T-helper 2 cell treated with Interferon-gamma antibody and Interleukin-4, amounts not matched to agents 100 ng/mL and 5 ng/mL, for 36 hours (primary cell): Measurements from ENCODE around the gene KLF3. TPM values are rescaled to one million over a fixed set of nuclear protein-coding genes. Genes with fewer than 3 reads are reported as not detected.
"Not testable (repeated sequence)": the region's sequence is repeated elsewhere in the genome, so short reads cannot be mapped to it uniquely, and the experiment has no call there.

Source experiments
- intact Hi-C: fragments of 100-400 bp; cut with micrococcal nuclease; formaldehyde crosslinking; loops from one replicate; pipeline ENCODE4 v1.15.1; 2023
- total RNA-seq: library from RNA; stranded (reverse); gene quantifications from 2 replicates; pipeline ENCODE4 v1.2.3, GENCODE V29; 2022

Gene KLF3
- 15.5 and 17.0 TPM in 2 replicates for total RNA-seq

DNA sequence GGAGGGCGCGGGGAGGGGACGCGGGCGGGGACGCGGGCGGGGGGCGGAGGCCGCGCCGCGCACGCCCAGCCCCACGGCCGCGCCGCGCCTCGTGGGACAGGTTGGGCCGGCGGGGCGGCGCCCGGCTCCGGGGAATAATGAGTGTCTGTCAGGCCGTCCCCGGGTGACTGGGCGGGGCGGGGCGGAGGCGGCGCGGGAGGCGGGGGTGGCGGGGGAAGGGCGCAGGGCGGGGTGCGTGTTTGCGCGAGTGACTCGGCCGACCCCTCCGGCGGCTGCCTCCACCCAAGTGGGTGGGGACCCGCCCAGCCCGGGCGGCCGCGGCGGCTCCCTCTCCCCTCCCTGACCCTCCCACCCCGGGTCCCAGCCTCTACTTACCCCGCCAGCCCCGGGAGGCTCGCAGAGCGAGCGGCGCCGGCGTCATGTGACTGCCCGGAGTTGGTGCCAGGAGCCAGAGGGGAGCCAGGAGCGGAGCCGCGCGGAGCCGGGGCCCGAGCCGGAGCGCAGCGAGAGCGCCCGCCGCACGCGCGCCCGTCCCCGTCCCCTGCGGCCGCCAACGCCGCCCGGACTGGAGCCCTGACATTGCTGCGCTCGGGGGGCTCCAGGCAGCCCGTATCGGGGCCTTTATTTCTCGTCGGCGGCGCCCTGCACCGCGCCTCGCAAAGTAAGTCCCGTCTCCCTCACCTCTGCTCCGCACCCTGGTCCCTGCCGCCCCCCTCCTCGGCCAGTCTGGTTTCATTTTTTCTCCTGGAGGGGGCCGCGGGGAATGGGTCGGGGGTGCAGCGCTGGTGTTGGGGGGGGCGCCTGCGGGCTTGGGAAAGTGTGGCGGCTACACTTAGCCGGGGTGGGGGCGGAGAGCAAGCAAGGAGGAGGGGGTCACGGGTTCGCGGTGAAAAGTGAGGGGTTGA is at the start of gene KLF3:
Gene KLF3 (plus strand): TSS at position 399 of the 905 bp plus-strand sequence. CDS start 16,427 bp downstream, outside the sequence.
- intact Hi-C loops, result loop anchor here (1.0 to 5.0 kb wide), 3 partner anchors 11 to 977 kb away; partner anchors contain the start of gene RELL1

DNA sequence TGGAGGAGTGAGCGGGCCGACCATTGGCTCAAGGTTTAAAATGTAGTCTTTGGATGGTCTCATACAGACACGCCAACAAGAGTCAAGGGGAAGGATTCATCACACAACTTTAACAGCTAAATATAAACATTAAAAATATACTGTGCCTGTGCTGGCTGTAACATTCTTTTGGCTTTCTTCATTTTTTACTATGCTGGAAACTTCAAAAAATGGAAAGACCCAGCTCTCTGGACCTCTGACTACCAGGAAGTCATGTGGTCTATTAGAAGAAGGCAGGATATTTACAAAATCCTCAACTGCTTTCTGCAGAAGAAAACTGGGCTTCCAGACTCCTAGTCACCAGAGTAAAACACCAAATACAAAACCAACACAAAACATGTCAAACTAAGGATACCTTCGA is 49.8 kb upstream of the KLF3 start:
- intact Hi-C loops, result no loop called here

DNA sequence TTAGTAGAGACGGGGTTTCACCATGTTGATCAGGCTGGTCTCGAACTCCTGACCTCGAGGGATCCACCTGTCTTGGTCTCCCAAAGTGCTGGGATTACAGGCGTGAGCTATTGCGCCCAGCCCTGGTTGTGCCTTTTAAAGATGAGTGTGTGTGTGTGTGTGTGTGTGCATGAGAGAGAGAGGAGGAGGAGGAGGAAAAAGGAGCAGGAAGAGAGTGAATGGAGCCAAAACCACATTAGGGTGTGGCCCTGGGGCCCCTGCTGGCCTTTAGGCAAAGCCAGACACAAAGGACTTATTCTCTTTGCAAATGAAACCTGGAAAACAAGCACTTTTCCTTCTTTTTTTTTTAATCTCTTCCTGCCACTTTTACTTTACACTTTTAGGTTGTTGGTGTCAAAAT is 48.2 kb upstream of the KLF3 start:
- intact Hi-C loops, result no loop called here

- intact Hi-C loops, result no loop called here
These were observed 45.5 kb upstream of the KLF3 start for GRCh38 chr4:38618505-38618904.

DNA sequence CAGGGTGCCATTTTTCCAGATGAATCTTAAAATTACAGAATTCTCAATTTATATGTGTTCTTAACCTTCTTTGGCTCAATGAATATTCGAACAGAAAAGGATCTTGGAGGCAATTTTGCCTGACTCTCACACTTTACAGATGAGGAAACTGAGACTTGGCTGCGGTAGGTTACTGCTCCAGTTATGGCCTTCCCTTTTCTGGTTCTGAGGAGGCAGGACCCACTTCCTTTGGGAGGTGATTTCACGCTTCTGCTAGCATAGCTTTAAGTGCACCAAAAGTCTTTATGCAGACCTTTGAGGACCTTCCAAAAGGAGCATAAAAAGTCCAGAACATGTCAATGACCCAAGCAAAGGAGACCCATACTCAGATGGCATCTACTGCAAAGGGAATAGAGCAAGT is 44.7 kb upstream of the KLF3 start:
- intact Hi-C loops, result no loop called here

- intact Hi-C loops, result no loop called here
These were observed 43.9 kb upstream of the KLF3 start for GRCh38 chr4:38620065-38620464.

DNA sequence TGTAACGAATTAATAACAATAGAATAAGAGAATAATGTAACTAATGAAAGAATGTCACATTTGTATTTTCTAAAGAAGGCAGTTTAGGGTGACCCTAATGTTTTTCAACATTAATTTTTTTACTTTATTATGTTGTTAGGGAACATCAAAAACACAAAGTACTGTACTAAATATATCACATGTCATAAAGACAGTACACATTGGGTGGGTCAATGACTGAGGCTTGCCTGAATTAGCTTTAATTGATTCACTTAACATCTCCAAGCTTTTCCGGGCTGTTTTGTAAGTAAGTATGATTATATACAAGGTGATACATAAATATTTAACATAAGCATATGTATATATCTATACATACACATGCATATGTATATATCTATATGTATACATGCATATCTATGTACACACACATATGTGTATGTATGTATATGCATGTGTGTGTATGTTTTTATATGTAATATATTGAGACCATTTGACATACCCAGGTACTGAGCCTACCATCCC is 43.4 kb upstream of the KLF3 start:
- intact Hi-C loops, result no loop called here

GRCh38 chr4:38621028-38621684 is 42.8 kb upstream of the KLF3 start:
- intact Hi-C loops, result no loop called here

- intact Hi-C loops, result no loop called here
These were observed 42.2 kb upstream of the KLF3 start for GRCh38 chr4:38621831-38622230.

- intact Hi-C loops, result not testable (repeated sequence)
These were observed 41.7 kb upstream of the KLF3 start for GRCh38 chr4:38622340-38622739.

DNA sequence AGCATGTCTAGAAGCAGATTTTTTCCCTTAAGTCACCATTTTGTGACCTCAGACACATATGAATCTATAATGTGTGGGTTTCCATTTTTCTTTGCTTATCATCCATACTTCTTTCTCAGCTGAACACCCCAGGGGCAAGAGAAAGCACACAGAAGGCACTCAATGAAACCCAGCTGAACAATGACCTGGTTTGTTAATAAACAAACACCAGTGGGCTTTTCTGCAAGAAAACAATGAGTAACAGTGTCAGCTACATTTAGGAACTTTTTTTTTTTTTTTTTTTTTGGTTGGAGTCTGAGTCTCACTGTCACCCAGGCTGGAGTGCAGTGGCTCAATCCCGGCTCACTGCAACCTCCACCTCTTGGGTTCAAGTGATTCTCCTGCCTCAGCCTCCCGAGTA is 40.7 kb upstream of the KLF3 start:
- intact Hi-C loops, result no loop called here

DNA sequence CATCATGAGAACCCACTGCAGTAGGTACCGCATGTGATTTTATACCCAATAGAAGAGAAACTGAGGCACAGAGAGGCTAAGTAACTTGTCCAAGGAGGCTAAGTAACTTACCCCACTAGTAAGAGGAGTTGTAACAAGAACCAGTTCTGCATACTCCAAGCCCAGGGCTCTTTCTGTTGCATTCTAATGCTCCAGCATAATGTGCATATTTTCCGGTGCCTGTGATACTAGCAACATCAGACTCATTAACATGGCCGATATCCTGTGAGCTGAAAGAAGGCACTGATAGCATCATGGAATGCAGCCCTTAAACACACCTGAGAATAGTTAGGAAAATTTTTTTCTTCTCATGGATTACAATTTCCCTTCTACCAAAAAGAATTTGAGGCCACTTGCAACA is 39.7 kb upstream of the KLF3 start:
- intact Hi-C loops, result no loop called here

- intact Hi-C loops, result no loop called here
These were observed 38.5 kb upstream of the KLF3 start for GRCh38 chr4:38625508-38625907.

DNA sequence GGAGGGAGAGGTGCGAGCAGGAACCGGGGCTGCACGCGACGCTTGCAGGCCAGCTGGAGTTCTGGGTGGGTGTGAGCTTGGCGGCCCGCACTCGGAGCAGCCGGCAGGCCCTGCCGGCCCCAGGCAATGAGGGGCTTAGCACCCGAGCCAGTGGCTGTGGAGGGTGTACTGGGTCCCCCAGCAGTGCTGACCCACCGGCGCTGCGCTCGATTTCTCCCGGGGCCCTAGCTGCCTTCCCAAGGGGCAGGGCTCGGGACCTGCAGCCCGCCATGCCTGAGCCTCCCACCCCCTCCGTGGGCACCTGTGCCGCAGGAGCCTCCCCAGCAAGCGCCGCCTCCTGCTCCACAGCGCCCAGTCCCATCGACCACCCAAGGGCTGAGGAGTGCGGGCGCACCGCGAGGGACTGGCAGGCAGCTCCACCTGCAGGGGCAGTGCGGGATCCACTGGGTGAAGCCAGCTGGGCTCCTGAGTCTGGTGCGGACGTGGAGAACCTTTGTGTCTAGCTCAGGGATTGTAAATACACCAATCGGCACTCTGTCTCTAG is 37.0 kb upstream of the KLF3 start:
- intact Hi-C loops, result not testable (repeated sequence)

DNA sequence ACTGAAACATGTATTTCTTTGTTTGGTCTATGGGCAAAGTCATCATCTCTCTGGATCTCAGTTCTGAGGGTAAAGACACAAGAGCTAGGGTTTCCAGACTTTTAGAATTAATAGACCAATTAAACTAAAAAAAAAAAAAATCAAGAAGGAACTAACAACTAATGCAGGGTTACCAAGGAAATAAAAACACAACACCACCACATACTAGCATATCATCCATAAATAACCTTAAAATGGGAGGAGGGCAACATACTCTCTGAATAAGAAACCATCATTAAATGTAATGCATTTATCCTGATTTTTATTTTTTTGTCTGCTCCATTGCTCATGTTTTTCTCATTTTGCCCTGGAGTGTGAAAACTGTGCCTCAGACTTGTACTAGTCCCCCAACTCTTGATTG is 33.5 kb upstream of the KLF3 start:
- intact Hi-C loops, result no loop called here

GRCh38 chr4:38634047-38634759 is 29.8 kb upstream of the KLF3 start:
- intact Hi-C loops, result no loop called here

- intact Hi-C loops, result no loop called here
These were observed 24.8 kb upstream of the KLF3 start for GRCh38 chr4:38639242-38639641.

- intact Hi-C loops, result no loop called here
These were observed 22.2 kb upstream of the KLF3 start for GRCh38 chr4:38641811-38642210.

- intact Hi-C loops, result no loop called here
These were observed 19.8 kb upstream of the KLF3 start for GRCh38 chr4:38644201-38644600.

DNA sequence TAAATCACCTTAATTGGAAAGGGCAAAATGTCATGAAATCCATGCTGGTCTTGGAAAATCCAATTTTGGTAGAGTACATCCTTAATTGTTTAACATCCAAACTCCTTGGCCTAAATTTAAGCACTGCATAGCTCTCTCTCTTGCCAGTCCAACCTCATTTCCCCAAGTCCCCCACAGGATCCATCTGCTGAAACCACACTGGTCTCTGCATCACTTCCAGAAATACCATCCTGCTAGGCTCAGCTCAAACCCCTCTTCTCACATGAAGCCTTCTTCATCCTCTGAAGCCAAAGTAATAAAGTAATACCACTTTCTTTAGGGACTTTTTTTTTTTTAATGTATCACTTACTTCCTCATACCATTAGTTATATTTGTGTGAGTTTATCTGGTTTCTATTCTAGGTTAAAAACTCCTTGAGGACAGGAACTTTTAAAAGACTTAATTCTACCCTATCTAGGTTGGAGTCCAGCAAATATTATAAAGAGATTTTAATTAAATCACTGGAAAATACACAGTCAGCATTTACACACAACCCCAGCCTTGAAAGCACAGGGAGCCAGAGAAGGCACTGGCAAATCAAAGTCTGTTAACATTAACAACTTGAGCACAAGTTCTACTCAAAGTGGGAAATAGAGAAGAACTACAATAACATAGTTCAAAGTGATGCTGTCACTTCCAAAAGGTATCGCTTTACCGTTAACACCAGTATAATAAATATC is 16.7 kb upstream of the KLF3 start:
- intact Hi-C loops, result no loop called here

DNA sequence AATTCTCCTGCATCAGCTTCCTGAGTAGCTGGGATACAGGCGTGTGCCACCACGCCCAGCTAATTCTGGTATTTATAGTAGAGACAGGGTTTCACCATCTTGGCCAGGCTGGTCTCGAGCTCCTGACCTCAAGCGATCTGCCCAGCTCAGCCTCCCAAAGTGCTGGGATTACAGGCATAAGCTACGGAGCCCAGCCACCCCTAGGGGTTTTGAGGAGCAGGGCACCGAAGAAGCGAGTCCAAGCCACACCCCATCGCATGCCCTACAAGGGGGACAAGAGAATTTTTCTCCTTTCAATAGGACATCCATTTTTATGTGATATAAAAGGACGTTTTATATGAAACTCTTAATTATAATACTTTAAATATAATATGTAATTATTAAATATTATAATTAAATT is 13.9 kb upstream of the KLF3 start:
- intact Hi-C loops, result no loop called here
